H4 (cell line): ENCODE measurements around the gene HOXC13. TPM values are rescaled to one million over a fixed set of nuclear protein-coding genes. Genes with fewer than 3 reads are reported as not detected.

ENCODE experiments used
- DNase-seq: peaks from one replicate; pipeline ENCODE4 v3.0.0-alpha.2; 2015; ENCODE audit warnings: low spot score
- total RNA-seq: library from RNA; depleted of rRNA; stranded (reverse); fragments of >200 nt; shearing (Covaris generic); gene quantifications from 2 replicates; pipeline ENCODE4 v1.2.3, GENCODE V29; 2014; rRNA removed

The HOXC13 gene
- total RNA-seq, 1 experiment from 2014 or later, result 4.4 TPM

- DNase-seq, result peak; percentile 38
These were observed 55.8 kb downstream of the HOXC13 start for GRCh38 chr12:53994264-53995001.

- DNase-seq, result no peak
These were observed 56.4 kb downstream of the HOXC13 start for GRCh38 chr12:53995002-53995377.

GRCh38 chr12:53995378-53996239 lies 57.0 kb downstream of the HOXC13 start:
- DNase-seq, result peak; percentile 68

Other genes with a start within 250 kb of the HOXC13 start
- 24.3 and 33.5 TPM in 2 replicates for gene CALCOCO1, start 211.4 kb upstream of the HOXC13 start, total RNA-seq
- not detected in 2 replicates for gene CISTR, start 186.9 kb upstream of the HOXC13 start, total RNA-seq
- gene HOXC12, start 16.1 kb downstream of the HOXC13 start, total RNA-seq, result not detected in 2 replicates
- gene HOXC11, start 34.3 kb downstream of the HOXC13 start, total RNA-seq, result 0.21 and 1.1 TPM in 2 replicates
- 1.6 and 2.7 TPM in 2 replicates for gene HOTAIR, start 36.1 kb downstream of the HOXC13 start, total RNA-seq
- gene HOXC10, start 46.3 kb downstream of the HOXC13 start, total RNA-seq, result 2.0 and 8.7 TPM in 2 replicates
- 2.4 and 5.6 TPM in 2 replicates for gene HOXC9, start 61.3 kb downstream of the HOXC13 start, total RNA-seq
- gene HOXC8, start 70.2 kb downstream of the HOXC13 start, total RNA-seq, result 0.45 TPM in 1 of 2 replicates, not detected in the other
- gene HOXC6, start 89.6 kb downstream of the HOXC13 start, total RNA-seq, result 0.27 TPM in 2 replicates
- gene HOXC5, start 94.2 kb downstream of the HOXC13 start, total RNA-seq, result not detected in 2 replicates
- gene HOXC4, start 115.0 kb downstream of the HOXC13 start, total RNA-seq, result 0.37 and 1.9 TPM in 2 replicates